Measurements from ENCODE around the gene ORC6. TPM values are rescaled to one million over a fixed set of nuclear protein-coding genes. Genes with fewer than 3 reads are reported as not detected.

ORC6 gene
- total and polyA plus RNA-seq, 9 of the 15 experiments (the other 6 are each of a cell fraction or from before 2014, with no cell fraction given) = 18.7 to 71.4 (median 47.0) TPM

DNA sequence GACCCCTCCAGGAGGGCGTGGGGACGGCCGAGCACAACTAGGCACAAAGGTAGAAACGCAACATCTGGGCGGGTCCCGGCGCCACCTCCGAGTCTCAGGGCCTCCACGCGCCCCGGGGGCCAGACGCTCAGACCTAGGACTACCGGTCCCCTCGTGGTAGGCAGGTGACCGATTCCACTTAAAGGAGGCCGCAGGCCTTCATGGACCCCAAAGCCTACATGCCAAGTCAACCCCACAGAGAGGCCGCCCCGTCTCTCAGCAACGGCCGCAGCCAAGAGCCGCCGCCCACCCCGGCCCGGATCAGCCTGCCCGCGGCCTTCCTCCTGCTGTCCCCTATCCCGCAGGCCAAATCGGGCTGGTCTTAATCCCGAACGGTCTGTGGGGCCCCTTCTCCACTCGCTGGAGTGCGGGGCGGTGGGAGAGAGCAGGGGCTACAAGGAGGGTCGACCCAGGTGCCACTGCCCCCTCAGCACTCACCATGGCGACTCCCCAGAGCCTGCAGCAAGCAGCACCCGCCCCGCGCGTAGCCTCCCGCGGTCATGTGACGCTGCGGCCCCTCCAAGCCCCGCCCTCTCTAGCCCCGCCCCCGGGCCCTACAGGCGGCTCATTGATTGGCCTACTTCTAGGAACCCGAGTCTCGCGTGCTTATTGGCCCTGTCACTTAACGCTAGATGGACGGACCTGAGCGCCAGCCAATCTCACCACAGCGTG, 650 bp upstream of the ORC6 start, which contains the start of gene VPS35 (continued):
- TF ChIP-seq, protein P1, sequence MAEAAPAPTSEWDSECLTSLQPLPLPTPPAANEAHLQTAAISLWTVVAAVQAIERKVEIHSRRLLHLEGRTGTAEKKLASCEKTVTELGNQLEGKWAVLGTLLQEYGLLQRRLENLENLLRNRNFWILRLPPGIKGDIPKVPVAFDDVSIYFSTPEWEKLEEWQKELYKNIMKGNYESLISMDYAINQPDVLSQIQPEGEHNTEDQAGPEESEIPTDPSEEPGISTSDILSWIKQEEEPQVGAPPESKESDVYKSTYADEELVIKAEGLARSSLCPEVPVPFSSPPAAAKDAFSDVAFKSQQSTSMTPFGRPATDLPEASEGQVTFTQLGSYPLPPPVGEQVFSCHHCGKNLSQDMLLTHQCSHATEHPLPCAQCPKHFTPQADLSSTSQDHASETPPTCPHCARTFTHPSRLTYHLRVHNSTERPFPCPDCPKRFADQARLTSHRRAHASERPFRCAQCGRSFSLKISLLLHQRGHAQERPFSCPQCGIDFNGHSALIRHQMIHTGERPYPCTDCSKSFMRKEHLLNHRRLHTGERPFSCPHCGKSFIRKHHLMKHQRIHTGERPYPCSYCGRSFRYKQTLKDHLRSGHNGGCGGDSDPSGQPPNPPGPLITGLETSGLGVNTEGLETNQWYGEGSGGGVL (CRISPR knock-in tag; IDR thresholded peaks at IDR 0.05) = no peak
- TF ChIP-seq SIN3A (IDR thresholded peaks at IDR 0.05; ENCODE audit: borderline replicate concordance in 2 of 2, control insufficient read depth in 1 of 2, low read depth in 2 of 2, low read length in 2 of 2) (peak; percentile 62 to 78; a peak in 3 of 4 replicates), MAFK (IDR thresholded peaks at IDR 0.05; ENCODE audit: low read length) (no peak), PHF21A (IDR thresholded peaks at IDR 0.05; ENCODE audit: borderline replicate concordance, low read depth) (peak; percentile 90), EP300 (IDR thresholded peaks at IDR 0.05; ENCODE audit: low read length) (no peak), FIP1L1 (IDR thresholded peaks at IDR 0.05; ENCODE audit: low read depth, low read length, poor library complexity, severe bottlenecking) (peak; percentile 62), CCAR2 (IDR thresholded peaks at IDR 0.05; ENCODE audit: low read depth, low read length) (no peak), U2AF1 (optimal IDR thresholded peaks at IDR 0.05; ENCODE audit: low read depth, low read length) (no peak), ZEB2 (IDR thresholded peaks at IDR 0.05) (peak; percentile 80; the same call in 1 of the 2 replicates), PHB (CRISPR knock-in tag; IDR thresholded peaks at IDR 0.05) (no peak)
- TF ChIP-seq, protein P2, sequence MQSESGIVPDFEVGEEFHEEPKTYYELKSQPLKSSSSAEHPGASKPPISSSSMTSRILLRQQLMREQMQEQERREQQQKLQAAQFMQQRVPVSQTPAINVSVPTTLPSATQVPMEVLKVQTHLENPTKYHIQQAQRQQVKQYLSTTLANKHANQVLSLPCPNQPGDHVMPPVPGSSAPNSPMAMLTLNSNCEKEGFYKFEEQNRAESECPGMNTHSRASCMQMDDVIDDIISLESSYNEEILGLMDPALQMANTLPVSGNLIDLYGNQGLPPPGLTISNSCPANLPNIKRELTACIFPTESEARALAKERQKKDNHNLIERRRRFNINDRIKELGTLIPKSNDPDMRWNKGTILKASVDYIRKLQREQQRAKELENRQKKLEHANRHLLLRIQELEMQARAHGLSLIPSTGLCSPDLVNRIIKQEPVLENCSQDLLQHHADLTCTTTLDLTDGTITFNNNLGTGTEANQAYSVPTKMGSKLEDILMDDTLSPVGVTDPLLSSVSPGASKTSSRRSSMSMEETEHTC (IDR thresholded peaks at IDR 0.05) = 0 out of 2 replicates have a peak, but pooled peaks have one; percentile 10
- TF ChIP-seq, protein P3, sequence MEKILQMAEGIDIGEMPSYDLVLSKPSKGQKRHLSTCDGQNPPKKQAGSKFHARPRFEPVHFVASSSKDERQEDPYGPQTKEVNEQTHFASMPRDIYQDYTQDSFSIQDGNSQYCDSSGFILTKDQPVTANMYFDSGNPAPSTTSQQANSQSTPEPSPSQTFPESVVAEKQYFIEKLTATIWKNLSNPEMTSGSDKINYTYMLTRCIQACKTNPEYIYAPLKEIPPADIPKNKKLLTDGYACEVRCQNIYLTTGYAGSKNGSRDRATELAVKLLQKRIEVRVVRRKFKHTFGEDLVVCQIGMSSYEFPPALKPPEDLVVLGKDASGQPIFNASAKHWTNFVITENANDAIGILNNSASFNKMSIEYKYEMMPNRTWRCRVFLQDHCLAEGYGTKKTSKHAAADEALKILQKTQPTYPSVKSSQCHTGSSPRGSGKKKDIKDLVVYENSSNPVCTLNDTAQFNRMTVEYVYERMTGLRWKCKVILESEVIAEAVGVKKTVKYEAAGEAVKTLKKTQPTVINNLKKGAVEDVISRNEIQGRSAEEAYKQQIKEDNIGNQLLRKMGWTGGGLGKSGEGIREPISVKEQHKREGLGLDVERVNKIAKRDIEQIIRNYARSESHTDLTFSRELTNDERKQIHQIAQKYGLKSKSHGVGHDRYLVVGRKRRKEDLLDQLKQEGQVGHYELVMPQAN (IDR thresholded peaks at IDR 0.05; ENCODE audit: borderline replicate concordance) = peak; percentile 94
- TF ChIP-seq, protein P4, sequence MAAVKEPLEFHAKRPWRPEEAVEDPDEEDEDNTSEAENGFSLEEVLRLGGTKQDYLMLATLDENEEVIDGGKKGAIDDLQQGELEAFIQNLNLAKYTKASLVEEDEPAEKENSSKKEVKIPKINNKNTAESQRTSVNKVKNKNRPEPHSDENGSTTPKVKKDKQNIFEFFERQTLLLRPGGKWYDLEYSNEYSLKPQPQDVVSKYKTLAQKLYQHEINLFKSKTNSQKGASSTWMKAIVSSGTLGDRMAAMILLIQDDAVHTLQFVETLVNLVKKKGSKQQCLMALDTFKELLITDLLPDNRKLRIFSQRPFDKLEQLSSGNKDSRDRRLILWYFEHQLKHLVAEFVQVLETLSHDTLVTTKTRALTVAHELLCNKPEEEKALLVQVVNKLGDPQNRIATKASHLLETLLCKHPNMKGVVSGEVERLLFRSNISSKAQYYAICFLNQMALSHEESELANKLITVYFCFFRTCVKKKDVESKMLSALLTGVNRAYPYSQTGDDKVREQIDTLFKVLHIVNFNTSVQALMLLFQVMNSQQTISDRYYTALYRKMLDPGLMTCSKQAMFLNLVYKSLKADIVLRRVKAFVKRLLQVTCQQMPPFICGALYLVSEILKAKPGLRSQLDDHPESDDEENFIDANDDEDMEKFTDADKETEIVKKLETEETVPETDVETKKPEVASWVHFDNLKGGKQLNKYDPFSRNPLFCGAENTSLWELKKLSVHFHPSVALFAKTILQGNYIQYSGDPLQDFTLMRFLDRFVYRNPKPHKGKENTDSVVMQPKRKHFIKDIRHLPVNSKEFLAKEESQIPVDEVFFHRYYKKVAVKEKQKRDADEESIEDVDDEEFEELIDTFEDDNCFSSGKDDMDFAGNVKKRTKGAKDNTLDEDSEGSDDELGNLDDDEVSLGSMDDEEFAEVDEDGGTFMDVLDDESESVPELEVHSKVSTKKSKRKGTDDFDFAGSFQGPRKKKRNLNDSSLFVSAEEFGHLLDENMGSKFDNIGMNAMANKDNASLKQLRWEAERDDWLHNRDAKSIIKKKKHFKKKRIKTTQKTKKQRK (IDR thresholded peaks at IDR 0.05; ENCODE audit: borderline replicate concordance, low read depth, low read length) = peak; percentile 69; the same call in 1 of the 2 replicates
- TF ChIP-seq, protein P5, sequence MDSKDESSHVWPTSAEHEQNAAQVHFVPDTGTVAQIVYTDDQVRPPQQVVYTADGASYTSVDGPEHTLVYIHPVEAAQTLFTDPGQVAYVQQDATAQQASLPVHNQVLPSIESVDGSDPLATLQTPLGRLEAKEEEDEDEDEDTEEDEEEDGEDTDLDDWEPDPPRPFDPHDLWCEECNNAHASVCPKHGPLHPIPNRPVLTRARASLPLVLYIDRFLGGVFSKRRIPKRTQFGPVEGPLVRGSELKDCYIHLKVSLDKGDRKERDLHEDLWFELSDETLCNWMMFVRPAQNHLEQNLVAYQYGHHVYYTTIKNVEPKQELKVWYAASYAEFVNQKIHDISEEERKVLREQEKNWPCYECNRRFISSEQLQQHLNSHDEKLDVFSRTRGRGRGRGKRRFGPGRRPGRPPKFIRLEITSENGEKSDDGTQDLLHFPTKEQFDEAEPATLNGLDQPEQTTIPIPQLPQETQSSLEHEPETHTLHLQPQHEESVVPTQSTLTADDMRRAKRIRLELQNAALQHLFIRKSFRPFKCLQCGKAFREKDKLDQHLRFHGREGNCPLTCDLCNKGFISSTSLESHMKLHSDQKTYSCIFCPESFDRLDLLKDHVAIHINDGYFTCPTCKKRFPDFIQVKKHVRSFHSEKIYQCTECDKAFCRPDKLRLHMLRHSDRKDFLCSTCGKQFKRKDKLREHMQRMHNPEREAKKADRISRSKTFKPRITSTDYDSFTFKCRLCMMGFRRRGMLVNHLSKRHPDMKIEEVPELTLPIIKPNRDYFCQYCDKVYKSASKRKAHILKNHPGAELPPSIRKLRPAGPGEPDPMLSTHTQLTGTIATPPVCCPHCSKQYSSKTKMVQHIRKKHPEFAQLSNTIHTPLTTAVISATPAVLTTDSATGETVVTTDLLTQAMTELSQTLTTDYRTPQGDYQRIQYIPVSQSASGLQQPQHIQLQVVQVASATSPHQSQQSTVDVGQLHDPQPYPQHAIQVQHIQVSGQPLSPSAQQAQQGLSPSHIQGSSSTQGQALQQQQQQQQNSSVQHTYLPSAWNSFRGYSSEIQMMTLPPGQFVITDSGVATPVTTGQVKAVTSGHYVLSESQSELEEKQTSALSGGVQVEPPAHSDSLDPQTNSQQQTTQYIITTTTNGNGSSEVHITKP (IDR thresholded peaks at IDR 0.05; ENCODE audit: partially characterized antibody) = peak; percentile 52
